Lower leg skin (tissue), 3 donors: Measurements from ENCODE around the gene TNFRSF19.

Experiments used
- CTCF ChIP-seq, 3 donors: fragments of 450-650 bp; IDR thresholded peaks; one replicate each; pipeline ENCODE4 v1.5.1; 2016; ENCODE audit warnings: antibody characterized with exemption in 3 of 3, mild to moderate bottlenecking in 3 of 3, moderate library complexity in 2 of 3
- POLR2A ChIP-seq, 2 donors: fragments of 450-650 bp; IDR thresholded peaks; one replicate each; pipeline ENCODE4 v1.6.1; 2016 to 2017; ENCODE audit warnings: antibody characterized with exemption in 2 of 2, mild to moderate bottlenecking in 1 of 2, moderate library complexity in 1 of 2

- TF ChIP-seq CTCF (IDR thresholded peaks at IDR 0.05) (no peak), POLR2A (IDR thresholded peaks at IDR 0.05) (no peak)
Observed at GRCh38 chr13:23723471-23723870, 153.3 kb downstream of the TNFRSF19 start.
